SU-DHL-6 (cell line): ENCODE measurements around the gene MOCS1.

Source experiments
- H2AFZ ChIP-seq: fragments of 200-600 bp; sonication (generic); 2 replicates; pipeline ENCODE4 v1.6.1; 2014; ENCODE audit warnings: low read depth, mild to moderate bottlenecking, moderate library complexity, mixed read lengths, antibody characterized with exemption, low read length; ENCODE audit not compliant: severe bottlenecking
- H3F3A ChIP-seq: fragments of 200-600 bp; shearing (Covaris generic); 2 replicates; pipeline ENCODE4 v1.6.0; 2016; ENCODE audit warnings: antibody characterized with exemption, mild to moderate bottlenecking; ENCODE audit not compliant: insufficient read depth
- H3K27ac ChIP-seq: fragments of 200-600 bp; sonication (generic); 2 replicates; pipeline ENCODE4 v1.5.1; 2016; ENCODE audit warnings: low read depth, mild to moderate bottlenecking, low read length, moderate library complexity, mixed read lengths
- H3K27me3 ChIP-seq: fragments of 200-600 bp; sonication (generic), shearing (Covaris generic); 2 replicates; pipeline ENCODE4 v1.6.0; 2014; ENCODE audit warnings: mild to moderate bottlenecking, low read length
- H3K36me3 ChIP-seq: fragments of 200-600 bp; sonication (generic); 2 replicates; pipeline ENCODE4 v1.6.1; 2014; ENCODE audit warnings: mild to moderate bottlenecking, low read length, mixed read lengths
- H3K4me2 ChIP-seq: fragments of 300-600, 200-600 bp; shearing (Covaris generic), sonication (generic); 2 replicates; pipeline ENCODE4 v1.6.0; 2014; ENCODE audit warnings: low read length, low read depth, mild to moderate bottlenecking; ENCODE audit not compliant: poor library complexity, severe bottlenecking
- H3K4me3 ChIP-seq: fragments of 200-600 bp; sonication (generic); 2 replicates; pipeline ENCODE4 v1.5.1; 2014; ENCODE audit warnings: antibody characterized with exemption, low read length, mild to moderate bottlenecking, mixed read lengths; ENCODE audit not compliant: insufficient read depth, poor library complexity, severe bottlenecking
- H3K79me2 ChIP-seq: fragments of 200-600 bp; sonication (generic); 2 replicates; pipeline ENCODE4 v1.6.1; 2014; ENCODE audit warnings: mild to moderate bottlenecking, low read length, moderate library complexity; ENCODE audit not compliant: insufficient read depth
- H3K9ac ChIP-seq: fragments of 200-600 bp; sonication (generic); 2 replicates; pipeline ENCODE4 v1.7.0; 2014; ENCODE audit warnings: mild to moderate bottlenecking, low read length
- H3K9me2 ChIP-seq: fragments of 200-600 bp; sonication (generic); replicated peaks from 2 replicates; pipeline ENCODE4 v1.6.1; 2014; ENCODE audit warnings: low read length; ENCODE audit not compliant: insufficient read depth
- H3K9me3 ChIP-seq: fragments of 200-600 bp; sonication (generic); 2 replicates; pipeline ENCODE4 v1.6.1; 2014; ENCODE audit warnings: low read length, mixed read lengths; ENCODE audit not compliant: insufficient read depth
- H4K20me1 ChIP-seq: fragments of 200-600 bp; sonication (generic); 2 replicates; pipeline ENCODE4 v1.6.1; 2014; ENCODE audit warnings: low read depth, mild to moderate bottlenecking, antibody characterized with exemption, low read length, moderate library complexity, mixed read lengths
- EZH2phosphoT487 ChIP-seq: fragments of 200-600 bp; sonication (generic), shearing (Covaris generic); conservative IDR thresholded peaks from 2 replicates; pipeline ENCODE4 v1.6.1; 2018; ENCODE audit warnings: mild to moderate bottlenecking, antibody characterized with exemption, low read length, moderate library complexity, mixed read lengths
- TF ChIP-seq, protein P1 (sequence below): fragments of 200-600 bp; sonication (generic); IDR thresholded peaks from one replicate; pipeline ENCODE4 v1.5.1; 2017; ENCODE audit warnings: antibody characterized with exemption, mild to moderate bottlenecking, low read length, moderate library complexity; ENCODE audit not compliant: insufficient read depth, poor library complexity, severe bottlenecking

MOCS1 gene

DNA sequence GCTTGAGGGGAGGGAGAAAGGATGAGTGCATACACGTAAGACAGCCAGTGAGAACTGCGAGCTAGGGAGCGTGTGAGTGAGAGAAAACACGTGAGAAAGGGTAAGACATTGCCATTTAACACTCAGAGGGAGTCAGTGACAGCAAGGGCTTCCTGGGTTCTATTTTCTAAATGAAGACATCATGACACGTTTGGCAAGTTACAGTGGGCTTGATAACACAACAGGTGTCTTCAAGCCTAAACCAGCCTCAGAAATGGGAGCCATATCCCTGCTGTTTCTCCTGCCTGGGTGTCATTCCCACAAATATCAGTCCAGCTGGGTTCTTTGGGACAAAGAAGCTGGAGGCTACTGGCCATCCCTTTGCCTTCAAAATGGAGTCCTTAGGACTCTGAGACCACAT lies 16.9 kb upstream of the MOCS1 start:
- Histone ChIP-seq H3K27ac (no peak overlapping the region), H3F3A (no peaks in the 10 kb centered on the region), H2AFZ (no peak overlapping the region), H3K27me3 (no peaks in the 10 kb centered on the region), H3K79me2 (no peaks in the 10 kb centered on the region), H4K20me1 (no peaks in the 10 kb centered on the region), H3K9me2 (no peaks in the 10 kb centered on the region), H3K9ac (no peak overlapping the region), H3K9me3 (no peaks in the 10 kb centered on the region), H3K4me3 (no peak overlapping the region), H3K36me3 (no peaks in the 10 kb centered on the region), H3K4me2 (no peak overlapping the region)
- TF ChIP-seq EZH2phosphoT487: no peak
- TF ChIP-seq, protein P1, sequence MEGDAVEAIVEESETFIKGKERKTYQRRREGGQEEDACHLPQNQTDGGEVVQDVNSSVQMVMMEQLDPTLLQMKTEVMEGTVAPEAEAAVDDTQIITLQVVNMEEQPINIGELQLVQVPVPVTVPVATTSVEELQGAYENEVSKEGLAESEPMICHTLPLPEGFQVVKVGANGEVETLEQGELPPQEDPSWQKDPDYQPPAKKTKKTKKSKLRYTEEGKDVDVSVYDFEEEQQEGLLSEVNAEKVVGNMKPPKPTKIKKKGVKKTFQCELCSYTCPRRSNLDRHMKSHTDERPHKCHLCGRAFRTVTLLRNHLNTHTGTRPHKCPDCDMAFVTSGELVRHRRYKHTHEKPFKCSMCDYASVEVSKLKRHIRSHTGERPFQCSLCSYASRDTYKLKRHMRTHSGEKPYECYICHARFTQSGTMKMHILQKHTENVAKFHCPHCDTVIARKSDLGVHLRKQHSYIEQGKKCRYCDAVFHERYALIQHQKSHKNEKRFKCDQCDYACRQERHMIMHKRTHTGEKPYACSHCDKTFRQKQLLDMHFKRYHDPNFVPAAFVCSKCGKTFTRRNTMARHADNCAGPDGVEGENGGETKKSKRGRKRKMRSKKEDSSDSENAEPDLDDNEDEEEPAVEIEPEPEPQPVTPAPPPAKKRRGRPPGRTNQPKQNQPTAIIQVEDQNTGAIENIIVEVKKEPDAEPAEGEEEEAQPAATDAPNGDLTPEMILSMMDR: no peak

DNA sequence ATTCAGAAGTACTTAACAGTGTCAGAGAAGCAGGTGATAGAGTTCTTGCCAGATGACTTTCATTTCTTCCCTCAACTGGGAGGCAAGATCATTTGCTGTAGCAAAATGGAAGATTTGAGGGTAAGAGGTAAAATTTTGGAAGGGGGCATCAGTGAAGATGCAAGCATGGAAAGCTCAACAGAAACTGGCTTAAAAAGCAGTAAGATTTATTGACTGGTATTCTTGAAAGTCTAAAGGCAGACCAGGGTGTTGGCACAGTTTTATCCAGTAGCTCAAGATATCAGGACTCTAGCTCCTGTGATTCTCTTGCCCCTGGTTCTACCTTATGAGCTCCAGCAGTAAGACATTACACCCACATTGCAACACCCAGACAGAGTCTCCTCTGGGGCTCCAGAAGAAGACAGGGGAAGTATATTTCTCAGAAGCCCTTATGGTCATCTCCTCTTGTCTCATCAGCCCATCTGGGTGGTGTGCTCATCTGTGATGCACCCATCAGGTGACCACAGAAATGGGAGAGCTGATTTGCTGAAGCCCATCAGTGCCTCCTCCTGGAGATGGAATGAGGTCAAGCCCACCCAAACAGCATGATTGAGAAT lies 16.0 kb upstream of the MOCS1 start:
- no peaks in the 10 kb centered on the region for H3K27me3 ChIP-seq
- H3K27ac ChIP-seq: no peak overlapping the region
- H4K20me1 ChIP-seq: no peaks in the 10 kb centered on the region
- no peak for TF ChIP-seq EZH2phosphoT487
- TF ChIP-seq, protein P1: no peak
- H3K9me2 ChIP-seq: no peaks in the 10 kb centered on the region
- no peak overlapping the region for H2AFZ ChIP-seq
- H3K9me3 ChIP-seq: no peaks in the 10 kb centered on the region
- no peak overlapping the region for H3K4me3 ChIP-seq
- H3K9ac ChIP-seq: no peak overlapping the region
- H3K36me3 ChIP-seq: no peaks in the 10 kb centered on the region
- H3F3A ChIP-seq: no peaks in the 10 kb centered on the region
- H3K4me2 ChIP-seq: no peak overlapping the region
- no peaks in the 10 kb centered on the region for H3K79me2 ChIP-seq

DNA sequence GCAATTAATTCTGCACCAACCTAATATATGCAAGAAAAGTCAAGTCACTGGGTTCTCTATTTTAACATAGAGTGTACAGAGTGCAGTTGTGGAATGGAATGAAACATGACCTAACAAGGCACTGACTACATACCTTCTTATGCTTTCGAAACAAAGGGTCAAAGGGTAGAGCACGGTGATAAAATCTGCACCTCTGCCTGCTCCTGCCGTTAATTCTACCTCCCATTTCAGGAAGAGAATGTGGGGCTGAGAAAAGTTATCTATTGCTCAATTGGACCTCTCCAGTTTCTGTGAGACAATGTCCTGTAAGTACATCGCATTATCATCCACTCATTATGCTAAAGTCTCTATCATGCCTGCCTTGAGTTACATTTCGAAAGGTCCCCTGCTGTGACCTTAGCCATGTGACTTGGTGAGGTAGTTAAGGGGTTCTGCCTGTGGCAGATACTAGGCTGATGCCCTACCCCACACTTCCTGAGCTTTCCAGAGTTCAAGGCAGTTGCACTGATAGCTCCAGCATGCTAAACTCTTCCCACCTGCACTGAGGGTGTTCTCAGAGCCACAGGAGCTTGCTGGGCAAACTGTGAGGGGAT lies 14.0 kb upstream of the MOCS1 start:
- Histone ChIP-seq H3F3A (no peaks in the 10 kb centered on the region), H3K9me3 (no peaks in the 10 kb centered on the region), H4K20me1 (no peaks in the 10 kb centered on the region), H2AFZ (no peak overlapping the region), H3K9me2 (no peaks in the 10 kb centered on the region), H3K4me2 (no peak overlapping the region), H3K27me3 (no peaks in the 10 kb centered on the region), H3K27ac (no peak overlapping the region), H3K79me2 (no peaks in the 10 kb centered on the region), H3K9ac (no peak overlapping the region), H3K4me3 (no peak overlapping the region), H3K36me3 (no peaks in the 10 kb centered on the region)
- TF ChIP-seq, protein P1: no peak
- TF ChIP-seq EZH2phosphoT487: no peak
